Measurements from ENCODE around the gene CFAP46. TPM values are rescaled to one million over a fixed set of nuclear protein-coding genes. Genes with fewer than 3 reads are reported as not detected.

The CFAP46 gene
- total and polyA plus RNA-seq, 2 of the 4 experiments (the other 2 are of a cell fraction): 1.3 to 1.8 TPM

GRCh38 chr10:132826524-132827422 lies 115.6 kb downstream of the CFAP46 start:
- ChIA-PET POLR2A (ENCODE audit: unreplicated experiment) (no interaction called here), CTCF (no interaction called here)
- H2AK9ac ChIP-seq (replicated peaks; ENCODE audit: low read depth, low read length, poor library complexity): no peak overlapping the region
- no peak overlapping the region for H2AK5ac ChIP-seq (ENCODE audit: low read depth, low read length)
- H3K9me1 ChIP-seq (ENCODE audit: insufficient read depth, low read length): no peaks in the 10 kb centered on the region
- no peak overlapping the region for H3K4me3 ChIP-seq (ENCODE audit: insufficient read depth, low read depth, low read length)
- H3K14ac ChIP-seq (replicated peaks; ENCODE audit: low read depth, low read length): no peak overlapping the region
- no peak overlapping the region for H3K27ac ChIP-seq (ENCODE audit: insufficient read depth, low read length)
- no peak for TF ChIP-seq MXI1 (IDR thresholded peaks at IDR 0.05; ENCODE audit: borderline replicate concordance, low read depth, low read length)
- no peak for TF ChIP-seq MAFK (IDR thresholded peaks at IDR 0.05; ENCODE audit: low read depth, low read length)
- no peak for TF ChIP-seq NFE2L2 (IDR thresholded peaks at IDR 0.05; ENCODE audit: low read depth, low read length)
- no peak for TF ChIP-seq CEBPB (IDR thresholded peaks at IDR 0.05; ENCODE audit: low read depth, low read length)
- TF ChIP-seq POLR2A (IDR thresholded peaks at IDR 0.05; ENCODE audit: low read depth, low read length): no peak
- TF ChIP-seq SMC3 (IDR thresholded peaks at IDR 0.05; ENCODE audit: low read depth, low read length): no peak
- TF ChIP-seq USF2 (IDR thresholded peaks at IDR 0.05; ENCODE audit: low read depth, low read length): no peak
- TF ChIP-seq MAZ (IDR thresholded peaks at IDR 0.05; ENCODE audit: borderline replicate concordance, low read depth, low read length): no peak
- no peak for TF ChIP-seq ELK1 (IDR thresholded peaks at IDR 0.05; ENCODE audit: borderline replicate concordance, low read depth, low read length)
- TF ChIP-seq RFX5 (IDR thresholded peaks at IDR 0.05; ENCODE audit: low read depth, low read length): no peak
- H4K5ac ChIP-seq (ENCODE audit: low read depth, low read length): no peak overlapping the region
- H3K36me3 ChIP-seq (ENCODE audit: control insufficient read depth, insufficient read depth, low read length): no peaks in the 10 kb centered on the region
- no peak overlapping the region for H4K91ac ChIP-seq (ENCODE audit: insufficient read depth, low read depth, low read length)
- H3K79me1 ChIP-seq (ENCODE audit: low read depth in 1 of 2, low read length in 2 of 2): no peaks in the 10 kb centered on the region
- H2AFZ ChIP-seq (replicated peaks; ENCODE audit: low read length, poor library complexity): no peak overlapping the region
- no peak for DNase-seq
- no peak overlapping the region for H3K23ac ChIP-seq (ENCODE audit: low read depth, low read length)
- in situ Hi-C loops (cut with MboI; ENCODE audit: low sequenced_read_pairs) (no loop called here), dilution Hi-C loops (cut with HindIII; ENCODE audit: low sequenced_read_pairs, unreplicated experiment) (no loop called here), intact Hi-C loops (cut with micrococcal nuclease) (no loop called here)
- H3K27me3 ChIP-seq (ENCODE audit: control insufficient read depth, insufficient read depth, low read length): peaks cover 4% of the 10 kb centered on the region
- no peak overlapping the region for H3K9ac ChIP-seq (ENCODE audit: low read depth, low read length)
- H2BK120ac ChIP-seq (ENCODE audit: low read depth, low read length): no peak overlapping the region
- H4K8ac ChIP-seq (ENCODE audit: low read depth in 2 of 2, low read length in 2 of 2): no peak overlapping the region
- WGBS, 2 experiments (ENCODE audit: extremely low coverage in 2 of 2, insufficient read length in 1 of 2): 90% methylated on average over 14 of the region's 36 CpGs; no CpG with 5 or more reads in 1 of the 2 experiments
- no TSS peak for BruUV-seq (replicated peaks)
- H3K4ac ChIP-seq (ENCODE audit: low read depth, low read length): no peak overlapping the region
- no peak overlapping the region for H2BK15ac ChIP-seq (ENCODE audit: low read depth, low read length)
- H3K56ac ChIP-seq (ENCODE audit: extremely low read depth, insufficient read depth, low read length): no peak overlapping the region
- peaks cover 4% of the 10 kb centered on the region; the same call in 1 of the 2 replicates for H3K9me3 ChIP-seq (ENCODE audit: control insufficient read depth, insufficient read depth, low read length)
- H2BK20ac ChIP-seq (ENCODE audit: low read depth, low read length): no peak overlapping the region
- H4K20me1 ChIP-seq (ENCODE audit: insufficient read depth, low read length): no peaks in the 10 kb centered on the region
- H3K18ac ChIP-seq (ENCODE audit: low read depth, low read length): no peak overlapping the region
- no peak overlapping the region for H3K4me2 ChIP-seq (ENCODE audit: low read depth, low read length)
- no peak for ATAC-seq (ENCODE audit: low read depth)
- no peaks in the 10 kb centered on the region for H3K4me1 ChIP-seq (ENCODE audit: control insufficient read depth, insufficient read depth, low read length)
- no peak overlapping the region for H2BK5ac ChIP-seq (ENCODE audit: low read depth, low read length, poor library complexity, severe bottlenecking)
